MM.1S (cell line): ENCODE measurements around the gene MPO.

Source experiments
- DNase-seq: peaks from one replicate; pipeline ENCODE4 v3.0.0-alpha.2; 2015
- H2AFZ ChIP-seq: fragments of 300-600 bp; sonication (generic); 2 replicates; pipeline ENCODE4 v1.6.0; 2016; ENCODE audit warnings: antibody characterized with exemption, low read length
- H3F3A ChIP-seq: fragments of 300-600 bp; sonication (generic); 2 replicates; pipeline ENCODE4 v1.6.1; 2016; ENCODE audit warnings: mild to moderate bottlenecking, antibody characterized with exemption, low read length, moderate library complexity, mixed read lengths; ENCODE audit not compliant: insufficient read depth
- H3K27ac ChIP-seq: fragments of 300-600 bp; sonication (generic); 2 replicates; pipeline ENCODE4 v1.5.1; 2016; ENCODE audit warnings: mild to moderate bottlenecking, low read length
- H3K27me3 ChIP-seq: fragments of 300-600 bp; sonication (generic); replicated peaks from 2 replicates; pipeline ENCODE4 v1.6.0; 2016; ENCODE audit warnings: low read length; ENCODE audit not compliant: insufficient read depth
- H3K36me3 ChIP-seq: fragments of 300-600 bp; sonication (generic); replicated peaks from 2 replicates; pipeline ENCODE4 v1.6.1; 2016; ENCODE audit warnings: mild to moderate bottlenecking, low read length, mixed read lengths; ENCODE audit not compliant: insufficient read depth
- H3K4me1 ChIP-seq: fragments of 300-600 bp; sonication (generic); 2 replicates; pipeline ENCODE4 v1.6.1; 2016; ENCODE audit warnings: low read length, mixed read lengths
- H3K4me2 ChIP-seq: fragments of 300-600 bp; sonication (generic); 2 replicates; pipeline ENCODE4 v1.6.0; 2016; ENCODE audit warnings: low read depth, low read length
- H3K4me3 ChIP-seq: fragments of 300-600 bp; sonication (generic); 2 replicates; pipeline ENCODE4 v1.5.1; 2016; ENCODE audit warnings: low read length, mixed read lengths
- H3K79me2 ChIP-seq: fragments of 300-600 bp; sonication (generic); 2 replicates; pipeline ENCODE4 v1.6.1; 2016; ENCODE audit warnings: mixed run types, low read length, mixed read lengths
- H3K9ac ChIP-seq: fragments of 300-600 bp; sonication (generic); 2 replicates; pipeline ENCODE4 v1.6.1; 2016; ENCODE audit warnings: low read length, mixed read lengths
- H3K9me2 ChIP-seq: fragments of 300-600 bp; sonication (generic); replicated peaks from 2 replicates; pipeline ENCODE4 v1.6.1; 2016; ENCODE audit warnings: mild to moderate bottlenecking, low read length, mixed read lengths; ENCODE audit not compliant: insufficient read depth
- H3K9me3 ChIP-seq: fragments of 300-600 bp; sonication (generic); replicated peaks from 2 replicates; pipeline ENCODE4 v1.6.1; 2016; ENCODE audit warnings: mild to moderate bottlenecking, low read length, mixed read lengths; ENCODE audit not compliant: insufficient read depth
- H4K20me1 ChIP-seq: fragments of 300-600 bp; sonication (generic); 2 replicates; pipeline ENCODE4 v1.6.1; 2016; ENCODE audit warnings: mild to moderate bottlenecking, low read length, moderate library complexity, mixed read lengths; ENCODE audit not compliant: insufficient read depth
- CTCF ChIP-seq: fragments of 300-600 bp; sonication (generic); IDR thresholded peaks from 2 replicates; pipeline ENCODE4 v1.5.1; 2016; ENCODE audit warnings: antibody characterized with exemption, low read length, mixed read lengths
- EZH2 ChIP-seq: fragments of 300-600 bp; sonication (generic); optimal IDR thresholded peaks from 2 replicates; pipeline ENCODE3; 2017; ENCODE audit warnings: low read depth, mild to moderate bottlenecking, antibody characterized with exemption, low read length, mixed read lengths
- EZH2phosphoT487 ChIP-seq: fragments of 300-600 bp; sonication (generic); IDR thresholded peaks from 2 replicates; pipeline ENCODE4 v1.6.1; 2018; ENCODE audit warnings: antibody characterized with exemption, low read length

MPO gene

GRCh38 chr17:58235821-58236220, 44.9 kb downstream of the MPO start:
- no peaks in the 10 kb centered on the region for H3K9me3 ChIP-seq
- H3K4me2 ChIP-seq, result no peak overlapping the region
- no peak overlapping the region for H3K9ac ChIP-seq
- no peaks in the 10 kb centered on the region for H3K36me3 ChIP-seq
- no peaks in the 10 kb centered on the region for H3K9me2 ChIP-seq
- peaks cover 14% of the 10 kb centered on the region for H3K4me1 ChIP-seq
- peaks cover 96% of the 10 kb centered on the region for H3K27me3 ChIP-seq
- H3K27ac ChIP-seq, result no peak overlapping the region
- H2AFZ ChIP-seq, result no peak overlapping the region
- no peaks in the 10 kb centered on the region for H3K79me2 ChIP-seq
- no peak for DNase-seq
- H3K4me3 ChIP-seq, result no peak overlapping the region
- TF ChIP-seq EZH2phosphoT487 (no peak), EZH2 (no peak), CTCF (no peak)
- H3F3A ChIP-seq, result peaks cover 14% of the 10 kb centered on the region; the same call in 1 of the 2 replicates
- H4K20me1 ChIP-seq, result no peaks in the 10 kb centered on the region; the same call in 1 of the 2 replicates

GRCh38 chr17:58234512-58234911, 46.2 kb downstream of the MPO start:
- Histone ChIP-seq H3K9me2 (no peaks in the 10 kb centered on the region), H3K9ac (no peak overlapping the region), H4K20me1 (no peaks in the 10 kb centered on the region; the same call in 1 of the 2 replicates), H3K36me3 (no peaks in the 10 kb centered on the region), H3K27ac (no peak overlapping the region), H3K27me3 (peaks cover 95% of the 10 kb centered on the region), H3K79me2 (no peaks in the 10 kb centered on the region), H3K9me3 (no peaks in the 10 kb centered on the region), H3F3A (peaks cover 14% of the 10 kb centered on the region; the same call in 1 of the 2 replicates), H3K4me2 (no peak overlapping the region), H2AFZ (no peak overlapping the region), H3K4me3 (no peak overlapping the region), H3K4me1 (peaks cover 14% of the 10 kb centered on the region)
- no peak for TF ChIP-seq EZH2
- TF ChIP-seq EZH2phosphoT487, result no peak
- no peak for TF ChIP-seq CTCF
- no peak for DNase-seq

DNA sequence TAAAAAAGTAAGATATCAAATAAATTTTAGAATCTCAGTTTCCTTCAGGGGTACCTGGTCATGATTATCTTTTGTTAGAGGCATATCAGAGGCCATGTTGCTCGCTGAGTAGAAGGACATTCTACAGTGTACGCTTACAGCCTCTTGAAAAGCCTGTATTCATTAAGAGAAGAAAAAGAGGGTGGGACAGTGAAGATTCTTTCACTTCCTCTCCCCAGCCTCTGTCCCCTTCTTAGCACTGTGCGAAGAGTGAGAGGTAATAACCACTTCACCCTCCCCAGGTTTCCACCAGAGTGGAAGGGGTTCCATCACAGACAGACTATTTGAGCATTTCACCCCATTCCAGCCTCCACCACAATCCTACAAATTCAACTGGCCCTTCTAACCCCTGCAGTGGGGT, 47.2 kb downstream of the MPO start:
- no peaks in the 10 kb centered on the region for H3K36me3 ChIP-seq
- H3K9ac ChIP-seq, result no peak overlapping the region
- H3K4me1 ChIP-seq, result peaks cover 14% of the 10 kb centered on the region
- no peaks in the 10 kb centered on the region; the same call in 1 of the 2 replicates for H4K20me1 ChIP-seq
- no peak overlapping the region for H2AFZ ChIP-seq
- peaks cover 94% of the 10 kb centered on the region for H3K27me3 ChIP-seq
- no peaks in the 10 kb centered on the region for H3K9me3 ChIP-seq
- H3K4me2 ChIP-seq, result no peak overlapping the region
- no peak overlapping the region for H3K4me3 ChIP-seq
- H3F3A ChIP-seq, result peaks cover 14% of the 10 kb centered on the region; the same call in 1 of the 2 replicates
- H3K79me2 ChIP-seq, result no peaks in the 10 kb centered on the region
- H3K27ac ChIP-seq, result no peak overlapping the region
- DNase-seq, result no peak
- no peak for TF ChIP-seq EZH2phosphoT487
- no peak for TF ChIP-seq EZH2
- no peak for TF ChIP-seq CTCF
- H3K9me2 ChIP-seq, result no peaks in the 10 kb centered on the region
